Islet of Langerhans (tissue), 1 donor: ENCODE measurements around the gene CARMIL1.
A peak's percentile ranks its signal among the peaks of the same experiment; 100 is the strongest.
"Not testable (repeated sequence)": the region's sequence is repeated elsewhere in the genome, so short reads cannot be mapped to it uniquely, and the experiment has no call there.

ENCODE experiments used
- FAIRE-seq: peaks from one replicate; lab custom pipeline; 2011; peaks lifted over from hg19 to GRCh38; lab: Jason Lieb, UNC

Gene CARMIL1

DNA sequence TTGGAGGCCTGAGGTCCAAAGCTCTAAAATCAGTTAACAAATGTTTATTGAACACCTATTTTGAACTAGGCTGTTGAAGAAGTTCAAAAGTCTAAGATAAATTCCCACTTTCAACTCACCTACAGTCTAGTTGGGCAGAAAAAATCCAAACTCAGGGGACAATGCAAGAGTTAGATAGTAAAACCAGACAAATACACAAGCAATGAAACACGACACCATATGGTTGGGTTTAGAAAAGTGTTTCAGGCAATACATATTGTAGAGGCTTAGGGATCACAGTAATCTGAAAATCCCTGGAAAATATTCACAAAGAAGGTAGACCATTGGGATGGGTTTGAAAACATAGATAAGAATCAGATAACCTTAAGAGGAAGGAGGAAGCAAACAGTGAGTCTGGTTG lies 1.3 kb upstream of the CARMIL1 start:
- FAIRE-seq: no peak

DNA sequence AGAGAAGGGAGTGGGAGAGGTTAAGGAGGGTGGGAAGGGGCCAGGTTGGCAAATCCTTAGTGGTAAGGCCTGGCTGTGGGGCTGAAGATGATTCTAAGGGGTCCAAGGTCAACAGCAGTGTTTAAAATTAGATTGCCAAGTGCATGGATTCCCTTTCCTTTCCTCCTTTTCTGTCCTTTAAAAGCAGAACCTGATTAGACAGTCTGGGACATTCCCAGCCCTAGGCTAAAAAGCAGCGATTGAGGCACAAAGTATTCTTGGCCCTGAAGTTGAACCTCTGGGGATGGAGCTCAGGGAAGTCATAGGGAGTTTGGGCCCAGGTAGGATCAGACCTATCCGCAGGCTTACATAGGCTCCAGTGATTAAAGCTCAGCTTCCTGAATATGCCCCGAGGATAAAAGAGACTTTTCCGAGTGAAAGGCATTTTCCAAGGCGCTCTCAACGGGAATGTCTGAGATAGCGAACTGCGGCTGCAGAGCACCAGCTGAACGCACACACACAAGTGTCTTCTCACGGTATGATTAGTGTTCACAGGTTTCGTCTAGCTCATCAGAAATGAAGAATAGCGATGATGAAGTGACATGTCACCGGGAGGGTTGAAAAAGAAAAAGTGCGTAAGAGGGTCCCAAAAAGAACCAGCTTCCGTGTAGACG lies 787 bp upstream of the CARMIL1 start:
- FAIRE-seq: no peak

DNA sequence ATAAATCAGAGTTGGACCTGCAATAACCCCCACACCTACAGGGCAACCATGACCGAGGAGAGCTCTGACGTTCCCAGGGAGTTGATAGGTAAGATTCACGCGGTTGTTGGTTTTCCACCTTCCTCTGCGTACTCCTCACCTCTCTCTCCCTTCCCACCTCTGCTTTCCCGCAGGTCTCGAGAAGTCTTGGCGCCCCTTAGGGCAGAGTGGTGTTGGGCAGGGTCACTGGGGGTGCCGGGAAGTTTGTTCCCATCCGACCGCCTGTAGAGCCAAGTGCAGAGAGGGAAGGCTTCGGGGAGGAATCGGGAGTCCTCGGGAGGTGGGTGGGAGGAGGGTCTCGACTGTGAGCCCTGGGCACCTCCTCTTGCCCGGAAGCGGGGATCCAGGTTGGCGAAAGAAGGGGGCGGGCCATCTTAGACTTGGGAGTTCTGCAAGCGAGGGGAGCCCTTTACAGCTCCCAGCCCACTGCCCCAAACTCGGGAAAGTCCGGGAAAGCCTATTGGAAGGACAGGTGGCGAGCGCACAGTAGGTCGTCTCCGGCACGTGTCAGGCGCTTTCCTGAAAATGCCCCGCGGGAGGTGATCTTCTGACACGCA lies 672 bp downstream of the CARMIL1 start:
- FAIRE-seq: no peak

- FAIRE-seq: peak; percentile 47
Measured at GRCh38 chr6:25280344-25281074, 1.3 kb downstream of the CARMIL1 start.

DNA sequence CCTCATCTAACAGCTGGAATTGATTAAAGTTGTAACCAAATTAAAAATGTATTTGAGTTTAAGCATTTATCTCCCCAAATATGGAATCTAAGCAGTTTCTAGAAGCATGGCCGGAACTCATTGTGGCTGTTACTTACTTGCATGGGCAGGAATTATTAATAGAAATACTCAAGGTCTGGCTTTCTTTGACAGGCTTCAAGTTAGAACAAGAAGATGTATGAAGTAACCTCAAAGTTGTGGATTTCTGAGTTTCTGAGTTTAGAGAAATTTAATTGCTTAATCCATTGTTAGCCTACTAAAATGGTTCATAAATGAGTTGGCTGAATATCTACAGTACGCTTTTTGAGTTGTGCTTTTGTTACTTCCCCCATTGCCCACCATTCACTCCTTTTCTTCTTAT lies 7.7 kb downstream of the CARMIL1 start:
- FAIRE-seq: no peak

DNA sequence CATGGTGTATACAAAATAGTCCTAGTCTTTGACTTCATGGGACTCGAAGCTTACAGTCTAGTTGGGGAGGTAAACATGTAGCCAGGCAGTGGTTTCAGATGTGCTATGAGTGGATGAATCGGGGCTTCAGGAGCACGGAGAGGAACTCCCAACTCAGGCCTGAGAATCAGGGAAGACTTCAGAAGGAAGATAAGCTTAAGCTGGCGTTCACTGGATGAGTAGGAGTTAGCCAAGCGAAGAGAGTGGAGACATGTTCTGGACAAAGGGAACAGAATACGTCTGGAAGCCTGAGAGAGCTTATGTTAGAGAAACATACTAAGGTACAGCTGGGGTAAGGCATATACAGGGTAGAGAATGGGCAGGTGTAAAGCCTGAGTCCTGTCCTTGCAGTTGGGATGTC lies 8.8 kb downstream of the CARMIL1 start:
- FAIRE-seq: no peak

- no peak for FAIRE-seq
Measured at GRCh38 chr6:25288518-25288917, 9.3 kb downstream of the CARMIL1 start.

GRCh38 chr6:25290306-25291060 lies 11.3 kb downstream of the CARMIL1 start:
- no peak for FAIRE-seq

DNA sequence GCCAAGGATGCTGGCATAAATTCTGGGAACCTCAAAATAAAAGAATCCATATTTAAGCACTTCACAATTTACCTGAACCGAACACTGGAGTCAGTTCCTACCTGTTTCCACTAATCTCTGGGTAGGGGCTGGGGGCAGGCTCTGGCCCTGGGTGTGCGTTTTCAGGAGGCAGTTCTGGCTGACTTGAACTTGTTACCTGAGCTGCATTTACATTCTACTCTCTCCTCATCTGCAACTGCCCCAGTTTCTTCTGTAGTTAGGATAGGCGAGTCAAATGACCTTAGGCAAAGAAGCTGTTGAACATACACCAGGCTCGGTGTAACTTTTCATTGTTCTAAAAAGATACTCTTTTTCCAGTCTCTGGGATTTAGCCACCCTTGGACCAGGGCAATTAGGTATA lies 13.2 kb downstream of the CARMIL1 start:
- no peak for FAIRE-seq

- no peak for FAIRE-seq
Measured at GRCh38 chr6:25295651-25296050, 16.5 kb downstream of the CARMIL1 start.

DNA sequence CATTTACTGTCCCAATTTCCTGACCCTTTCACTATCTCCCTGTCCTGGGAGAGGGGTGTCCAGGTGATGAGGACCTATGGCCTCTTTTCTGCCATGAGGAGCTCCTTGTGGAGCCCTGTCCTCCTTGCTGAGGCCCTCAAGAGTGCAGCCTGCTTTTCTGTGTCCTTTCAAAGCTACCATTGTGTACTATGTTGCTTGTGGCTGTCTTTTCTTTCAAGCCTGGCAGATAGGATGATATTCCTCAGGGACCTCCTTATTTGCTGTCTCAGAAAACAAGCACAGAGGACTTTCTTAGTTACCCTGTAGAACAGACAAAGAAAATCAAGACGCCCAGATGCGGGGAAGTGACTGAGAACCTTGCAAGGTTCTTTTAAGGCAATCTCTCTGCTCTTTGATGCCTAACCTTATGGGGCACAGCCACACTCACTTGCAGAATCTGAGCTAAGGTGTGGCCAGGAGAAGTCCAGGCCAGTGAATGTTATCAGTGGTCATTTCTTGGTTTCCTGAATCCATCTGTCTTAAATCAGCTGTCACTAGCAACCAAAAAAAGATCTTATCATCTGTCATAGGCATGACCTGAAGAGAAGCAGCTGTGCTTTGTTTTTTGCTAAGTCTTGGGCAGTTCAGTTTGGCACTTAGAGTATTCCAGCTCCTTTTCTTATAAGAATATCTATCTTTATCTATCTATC lies 17.2 kb downstream of the CARMIL1 start:
- FAIRE-seq: no peak

DNA sequence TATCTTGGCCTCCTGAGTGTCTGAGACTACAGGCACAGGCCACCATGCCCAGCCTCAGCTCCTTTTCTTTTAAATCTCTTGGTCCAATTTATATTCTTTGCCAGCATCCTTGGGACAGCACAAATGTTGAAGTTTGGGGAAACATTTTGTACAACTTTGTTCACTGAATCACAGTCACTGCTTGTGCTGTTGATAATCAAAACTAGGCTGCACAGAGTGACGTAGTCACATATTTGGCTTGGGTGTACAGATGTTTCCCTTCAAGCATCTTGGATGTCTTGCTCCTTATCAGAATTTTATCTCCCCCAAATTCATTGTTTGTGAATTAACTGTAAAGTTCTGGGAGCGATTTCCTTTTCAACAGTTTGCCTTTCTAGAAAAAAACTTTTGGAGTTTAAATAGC lies 17.9 kb downstream of the CARMIL1 start:
- FAIRE-seq: no peak

- FAIRE-seq: no peak
Measured at GRCh38 chr6:25297823-25298522, 18.8 kb downstream of the CARMIL1 start.

- FAIRE-seq: not testable (repeated sequence)
Measured at GRCh38 chr6:25298523-25298865, 19.3 kb downstream of the CARMIL1 start.

DNA sequence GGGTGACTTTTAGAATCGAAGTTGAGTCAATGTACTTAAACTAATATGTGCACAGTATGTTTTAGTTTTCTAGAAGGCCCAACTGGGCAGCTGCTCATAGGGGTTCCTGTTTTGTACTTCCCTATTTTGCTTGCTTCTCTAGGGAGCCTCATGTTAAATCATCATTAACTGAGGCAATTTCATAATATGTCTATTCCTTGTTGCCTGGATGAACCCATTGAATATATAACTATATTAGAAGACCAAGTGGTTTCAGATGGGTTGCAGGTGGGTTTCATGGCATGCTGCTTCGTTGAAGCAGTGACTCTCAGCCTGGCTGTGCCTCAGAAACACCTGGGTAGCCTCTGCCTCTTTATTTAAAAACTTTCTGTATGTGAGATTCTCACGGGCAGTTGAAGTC lies 22.2 kb downstream of the CARMIL1 start:
- no peak for FAIRE-seq

GRCh38 chr6:25302151-25302550 lies 23.0 kb downstream of the CARMIL1 start:
- FAIRE-seq: no peak

GRCh38 chr6:25302677-25303128 lies 23.5 kb downstream of the CARMIL1 start:
- peak; percentile 74 for FAIRE-seq

GRCh38 chr6:25303254-25303653 lies 24.1 kb downstream of the CARMIL1 start:
- no peak for FAIRE-seq

GRCh38 chr6:25306379-25306778 lies 27.2 kb downstream of the CARMIL1 start:
- FAIRE-seq: no peak

DNA sequence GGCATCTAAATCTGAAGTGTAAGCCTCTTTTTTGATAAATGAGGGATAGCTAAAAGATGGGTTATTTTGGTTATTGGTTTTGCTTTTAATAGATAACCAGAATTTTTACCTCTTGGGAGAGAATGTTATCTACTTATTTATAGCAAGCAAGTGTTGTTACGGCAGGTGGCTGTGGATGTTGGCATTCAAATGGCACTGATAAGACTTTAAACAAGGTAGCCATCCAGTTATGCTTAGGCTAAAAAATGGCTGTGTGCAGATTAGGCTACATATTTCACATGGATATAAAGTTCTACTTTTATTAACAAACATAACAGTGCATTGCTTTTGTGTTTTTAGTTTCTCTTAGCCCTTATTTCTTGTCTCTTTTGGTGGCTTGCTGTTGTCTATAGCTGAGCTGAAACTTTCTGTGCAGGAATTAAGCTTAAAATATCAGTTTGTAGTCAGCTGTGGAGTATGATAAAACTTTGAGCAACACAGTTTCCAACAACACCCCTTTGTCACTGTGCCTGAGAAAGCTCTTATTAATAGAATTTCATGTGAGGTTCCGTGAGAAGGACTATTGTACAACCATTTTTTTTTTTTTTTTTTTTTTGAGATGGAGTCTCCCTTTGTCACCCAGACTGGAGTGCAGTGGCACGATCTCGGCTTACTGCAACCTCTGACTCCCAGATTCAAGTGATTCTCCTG lies 28.8 kb downstream of the CARMIL1 start:
- no peak for FAIRE-seq

DNA sequence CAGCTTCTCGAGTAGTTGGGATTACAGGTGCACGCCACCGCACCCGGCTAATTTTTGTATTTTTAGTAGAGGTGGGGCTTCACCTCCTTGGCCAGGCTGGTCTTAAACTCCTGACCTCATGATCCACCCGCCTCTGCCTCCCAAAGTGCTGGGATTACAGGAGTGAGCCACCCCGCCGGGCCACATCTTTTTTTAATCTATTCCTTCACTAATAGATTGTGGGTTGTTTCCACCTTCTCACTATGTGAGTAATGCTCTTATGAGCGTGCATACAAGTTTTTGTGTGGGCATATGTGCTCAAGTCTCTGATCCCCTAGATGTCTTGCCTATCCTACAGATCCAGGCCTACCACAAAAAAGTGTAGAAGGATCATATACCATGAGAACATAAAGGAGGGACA lies 30.7 kb downstream of the CARMIL1 start:
- FAIRE-seq: no peak
